ENCODE measurements around the gene KCNK1. TPM values are rescaled to one million over a fixed set of nuclear protein-coding genes. Genes with fewer than 3 reads are reported as not detected.

Gene KCNK1
- total RNA-seq, 2 donors from 2014 or later = 5.2 to 6.3 TPM

GRCh38 chr1:233707880-233708815 is 94.2 kb downstream of the KCNK1 start:
- Histone ChIP-seq H3K4me1 (peaks cover 26% of the 10 kb centered on the region), H3K4me3 (no peak overlapping the region), H3K9me3 (no peaks in the 10 kb centered on the region), H3K36me3 (replicated peaks in 1 of 2; ENCODE audit: insufficient read depth in 1 of 2, low read depth in 2 of 2) (no peaks in the 10 kb centered on the region), H3K27me3 (no peaks in the 10 kb centered on the region), H3K27ac (peak overlapping the region in 2 of 4 donors; percentile 61 to 64)
- no peak for DNase-seq
- intact Hi-C loops (cut with DNase I) = no loop called here
- 56 to 57% methylated on average over 6 of the region's 6 CpGs for WGBS, 2 donors
- no peak for TF ChIP-seq CTCF (IDR thresholded peaks at IDR 0.05)
- no peak for TF ChIP-seq POLR2A (IDR thresholded peaks at IDR 0.05)
- ATAC-seq = no peak

- no peaks in the 10 kb centered on the region for H3K27me3 ChIP-seq
- no peaks in the 10 kb centered on the region for H3K36me3 ChIP-seq (replicated peaks in 1 of 2; ENCODE audit: insufficient read depth in 1 of 2, low read depth in 2 of 2)
- peaks cover 28% of the 10 kb centered on the region for H3K4me1 ChIP-seq
- no peak for TF ChIP-seq POLR2A (IDR thresholded peaks at IDR 0.05)
- TF ChIP-seq CTCF (IDR thresholded peaks at IDR 0.05) = no peak
- ATAC-seq = no peak
- no peaks in the 10 kb centered on the region for H3K9me3 ChIP-seq
- DNase-seq = no peak
- H3K27ac ChIP-seq = no peak overlapping the region
- 80 to 92% methylated on average over 2 of the region's 2 CpGs for whole genome bisulfite sequencing, 2 donors
- intact Hi-C loops (cut with DNase I) = no loop called here
- no peak overlapping the region for H3K4me3 ChIP-seq
Observed at GRCh38 chr1:233710031-233710430, 96.1 kb downstream of the KCNK1 start.

GRCh38 chr1:233710507-233710906 is 96.6 kb downstream of the KCNK1 start:
- intact Hi-C loops (cut with DNase I) = no loop called here
- no peaks in the 10 kb centered on the region for H3K27me3 ChIP-seq
- H3K4me1 ChIP-seq = peaks cover 30% of the 10 kb centered on the region
- DNase-seq (no peak), ATAC-seq (no peak)
- WGBS, 2 donors = 74 to 78% methylated on average over 1 of the region's 1 CpG
- no peaks in the 10 kb centered on the region for H3K36me3 ChIP-seq (replicated peaks in 1 of 2; ENCODE audit: insufficient read depth in 1 of 2, low read depth in 2 of 2)
- TF ChIP-seq CTCF (IDR thresholded peaks at IDR 0.05) (no peak), POLR2A (IDR thresholded peaks at IDR 0.05) (no peak)
- no peaks in the 10 kb centered on the region for H3K9me3 ChIP-seq
- H3K27ac ChIP-seq = no peak overlapping the region
- no peak overlapping the region for H3K4me3 ChIP-seq

GRCh38 chr1:233714631-233715217 is 100.8 kb downstream of the KCNK1 start:
- TF ChIP-seq POLR2A (IDR thresholded peaks at IDR 0.05) = no peak
- no peak for TF ChIP-seq CTCF (IDR thresholded peaks at IDR 0.05)
- Histone ChIP-seq H3K4me1 (peaks cover 12% of the 10 kb centered on the region), H3K36me3 (replicated peaks in 1 of 2; ENCODE audit: insufficient read depth in 1 of 2, low read depth in 2 of 2) (no peaks in the 10 kb centered on the region), H3K27ac (no peak overlapping the region), H3K4me3 (no peak overlapping the region), H3K9me3 (no peaks in the 10 kb centered on the region), H3K27me3 (no peaks in the 10 kb centered on the region)
- intact Hi-C loops (cut with DNase I) = no loop called here
- WGBS, 2 donors = 19 to 23% methylated on average over 4 of the region's 4 CpGs
- DNase-seq (peak in 2 of 4 donors; percentile 30 to 39), ATAC-seq (peak; percentile 53)
